ENCODE measurements around the gene BICDL1. TPM values are rescaled to one million over a fixed set of nuclear protein-coding genes. Genes with fewer than 3 reads are reported as not detected.
"Not testable (repeated sequence)": the region's sequence is repeated elsewhere in the genome, so short reads cannot be mapped to it uniquely, and the experiment has no call there.

The BICDL1 gene
- total RNA-seq, 1 experiment from 2014 or later, result 20.7 TPM

DNA sequence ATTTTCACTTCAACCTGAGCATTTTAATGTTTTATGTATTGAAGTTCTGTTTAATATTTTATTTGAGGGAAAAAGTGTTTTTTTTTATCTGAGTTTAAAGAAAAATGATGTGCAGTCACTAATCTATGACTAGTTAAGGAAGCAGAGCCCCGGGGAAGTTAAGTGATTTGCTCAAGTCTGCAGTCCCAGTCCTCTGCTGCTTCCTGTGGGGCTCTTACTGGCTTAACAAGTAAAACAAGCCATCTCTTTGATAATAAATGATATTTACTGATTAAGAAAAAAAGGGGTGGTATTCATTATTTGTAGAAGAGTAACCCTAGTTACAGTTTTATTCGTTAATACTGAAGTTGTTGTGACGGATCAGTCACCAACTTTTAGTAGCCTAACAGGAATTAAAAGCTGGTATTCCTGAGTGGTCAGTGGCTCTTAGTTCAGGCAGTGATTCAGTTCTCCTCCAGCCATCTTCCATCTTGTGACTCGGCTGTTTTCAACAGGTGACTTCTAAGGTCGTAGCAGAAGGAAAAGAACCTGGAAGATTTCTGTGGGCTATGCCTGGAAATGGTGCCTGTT lies 21.7 kb downstream of the BICDL1 start:
- Mint-ChIP-seq H3K36me3 (ENCODE audit: insufficient read depth, unreplicated experiment) (peaks cover 6% of the 10 kb centered on the region), H3K4me1 (ENCODE audit: insufficient read depth, unreplicated experiment) (peaks cover 18% of the 10 kb centered on the region), H3K4me3 (ENCODE audit: unreplicated experiment) (no peak overlapping the region), H3K27ac (ENCODE audit: low read depth, unreplicated experiment) (no peak overlapping the region), H3K9me3 (ENCODE audit: unreplicated experiment) (no peaks in the 10 kb centered on the region), H3K27me3 (ENCODE audit: insufficient read depth, unreplicated experiment) (no peaks in the 10 kb centered on the region)
- BruUV-seq (replicated peaks), result no TSS peak
- TF ChIP-seq CTCF (IDR thresholded peaks at IDR 0.05; ENCODE audit: unreplicated experiment), result no peak
- no peak for DNase-seq (ENCODE audit: unreplicated experiment)
- intact Hi-C loops (cut with micrococcal nuclease), result no loop called here
- ChIA-PET POLR2A (interaction anchor here (0.5 to 1.6 kb wide), 5 partner anchors 19 to 97 kb away, joined by 3 to 4 read pairs (median 3); no protein-coding TSS in a partner anchor), CTCF (interaction anchor here (1.0 kb wide), 1 partner anchor 12 kb away, joined by 3 read pairs; no protein-coding TSS in a partner anchor)

DNA sequence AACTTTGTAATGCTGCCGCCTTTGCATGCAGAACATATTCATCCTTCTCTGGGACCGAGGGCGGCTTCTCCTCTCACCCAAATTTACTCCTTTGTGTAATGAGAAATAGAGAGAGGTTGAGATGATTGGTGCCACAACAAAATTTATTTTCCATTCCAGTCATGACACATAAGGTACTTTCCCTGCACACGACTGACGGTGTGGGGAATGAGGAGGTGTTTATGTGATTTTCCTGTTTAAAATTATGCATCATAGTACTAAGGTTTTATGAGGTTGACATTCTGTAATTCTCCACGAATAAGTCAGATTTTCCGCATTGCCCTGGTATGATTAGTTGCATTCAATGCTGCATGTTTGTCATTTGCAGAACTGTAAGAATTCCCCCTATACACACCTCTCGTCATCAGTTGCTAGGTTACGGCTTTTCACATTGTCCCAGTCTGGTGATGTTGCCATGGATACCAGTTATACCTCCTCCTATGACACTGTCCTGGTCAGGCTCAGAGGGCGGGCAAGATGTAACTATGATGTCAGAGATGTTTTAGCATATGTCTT lies 23.1 kb downstream of the BICDL1 start:
- CTCF ChIA-PET, result no interaction called here
- H3K4me1 Mint-ChIP-seq (ENCODE audit: insufficient read depth, unreplicated experiment), result peaks cover 7% of the 10 kb centered on the region
- POLR2A ChIA-PET, result interaction anchor here (3.5 kb wide), 1 partner anchor 23 kb away, joined by 16 read pairs; the partner anchor contains the start of gene BICDL1
- H3K4me3 Mint-ChIP-seq (ENCODE audit: unreplicated experiment), result no peak overlapping the region
- H3K27me3 Mint-ChIP-seq (ENCODE audit: insufficient read depth, unreplicated experiment), result no peaks in the 10 kb centered on the region
- no TSS peak for BruUV-seq (replicated peaks)
- H3K36me3 Mint-ChIP-seq (ENCODE audit: insufficient read depth, unreplicated experiment), result peaks cover 6% of the 10 kb centered on the region
- no peak overlapping the region for H3K27ac Mint-ChIP-seq (ENCODE audit: low read depth, unreplicated experiment)
- intact Hi-C loops (cut with micrococcal nuclease), result no loop called here
- H3K9me3 Mint-ChIP-seq (ENCODE audit: unreplicated experiment), result no peaks in the 10 kb centered on the region
- DNase-seq (ENCODE audit: unreplicated experiment), result peak; percentile 7
- no peak for TF ChIP-seq CTCF (IDR thresholded peaks at IDR 0.05; ENCODE audit: unreplicated experiment)

DNA sequence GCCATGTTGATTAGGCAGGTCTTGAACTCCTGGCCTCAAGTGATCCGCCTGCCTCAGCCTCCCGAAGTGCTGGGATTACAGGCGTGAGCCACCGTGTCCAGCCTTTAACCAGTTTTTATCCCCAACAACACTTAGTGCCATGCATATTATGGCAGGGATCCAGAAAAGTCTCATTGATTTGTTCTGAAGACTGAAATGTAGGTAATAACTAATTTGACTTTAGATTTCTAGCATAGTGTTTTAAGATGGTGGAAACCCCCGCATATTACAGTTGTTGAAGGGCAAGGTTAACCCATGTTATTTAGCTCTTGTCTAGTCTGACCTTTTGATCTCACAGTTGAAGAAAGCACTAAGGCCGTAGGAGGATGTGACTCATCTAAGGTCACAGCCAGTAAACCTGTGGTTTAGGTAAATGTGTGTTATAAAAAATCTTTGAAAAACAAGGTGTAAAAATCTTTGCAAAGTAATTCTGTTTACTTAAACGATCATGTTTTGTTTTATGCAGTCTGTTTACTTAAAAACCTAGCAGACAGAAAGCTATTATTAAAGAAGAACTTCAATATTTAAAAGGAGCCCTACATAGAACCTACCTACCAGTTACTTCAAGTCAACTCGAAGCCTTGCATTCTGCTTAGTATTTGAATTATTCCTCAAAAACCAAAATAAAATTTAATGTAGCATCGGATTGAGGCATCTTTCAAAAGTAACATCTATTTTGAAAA lies 24.8 kb downstream of the BICDL1 start:
- intact Hi-C loops (cut with micrococcal nuclease), result no loop called here
- Mint-ChIP-seq H3K27me3 (ENCODE audit: insufficient read depth, unreplicated experiment) (no peaks in the 10 kb centered on the region), H3K27ac (ENCODE audit: low read depth, unreplicated experiment) (peak overlapping the region; percentile 22), H3K4me1 (ENCODE audit: insufficient read depth, unreplicated experiment) (peaks cover 7% of the 10 kb centered on the region), H3K4me3 (ENCODE audit: unreplicated experiment) (no peak overlapping the region), H3K9me3 (ENCODE audit: unreplicated experiment) (no peaks in the 10 kb centered on the region), H3K36me3 (ENCODE audit: insufficient read depth, unreplicated experiment) (no peaks in the 10 kb centered on the region)
- BruUV-seq (replicated peaks), result no TSS peak
- CTCF ChIA-PET, result no interaction called here
- POLR2A ChIA-PET, result interaction anchor here (0.6 to 3.5 kb wide), 8 partner anchors 9 to 191 kb away, joined by 3 to 16 read pairs (median 4); partner anchors contain the start of gene BICDL1
- DNase-seq (ENCODE audit: unreplicated experiment), result peak; percentile 60
- TF ChIP-seq CTCF (IDR thresholded peaks at IDR 0.05; ENCODE audit: unreplicated experiment), result no peak

DNA sequence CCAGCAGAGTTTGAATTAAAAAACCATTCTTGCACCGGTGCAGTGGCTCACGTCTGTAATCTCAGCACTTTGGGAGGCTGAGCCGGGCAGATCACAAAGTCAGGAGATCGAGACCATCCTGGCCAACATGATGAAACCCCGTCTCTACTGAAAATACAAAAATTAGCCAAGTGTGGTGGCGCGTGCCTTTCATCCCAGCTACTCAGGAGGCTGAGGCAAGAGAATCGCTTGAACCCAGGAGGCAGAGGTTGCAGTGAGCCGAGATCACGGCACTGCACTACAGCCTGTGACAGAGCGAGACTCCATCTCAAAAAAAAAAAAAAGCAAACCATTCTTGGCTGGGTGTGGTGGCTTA lies 25.3 kb downstream of the BICDL1 start:
- BruUV-seq (replicated peaks); H3K9me3 Mint-ChIP-seq (ENCODE audit: unreplicated experiment); H3K36me3 Mint-ChIP-seq (ENCODE audit: insufficient read depth, unreplicated experiment); DNase-seq (ENCODE audit: unreplicated experiment); H3K4me1 Mint-ChIP-seq (ENCODE audit: insufficient read depth, unreplicated experiment); H3K27me3 Mint-ChIP-seq (ENCODE audit: insufficient read depth, unreplicated experiment); H3K27ac Mint-ChIP-seq (ENCODE audit: low read depth, unreplicated experiment); H3K4me3 Mint-ChIP-seq (ENCODE audit: unreplicated experiment); intact Hi-C loops (cut with micrococcal nuclease): not testable (repeated sequence)
- ChIA-PET POLR2A (interaction anchor here (0.9 to 3.5 kb wide), 6 partner anchors 8 to 104 kb away, joined by 3 to 16 read pairs (median 4); partner anchors contain the start of gene BICDL1), CTCF (interaction anchor here (0.9 to 1.0 kb wide), 2 partner anchors 8 to 19 kb away, joined by 3 read pairs; no protein-coding TSS in a partner anchor)

All from MCF 10A (cell line).